ENCODE results near the gene SBF2. TPM values are rescaled to one million over a fixed set of nuclear protein-coding genes. Genes with fewer than 3 reads are reported as not detected.

The SBF2 gene
- total and polyA plus RNA-seq, 2 donors (not counting 1 experiment from before 2014, with no cell fraction given) = 5.6 to 17.7 TPM

DNA sequence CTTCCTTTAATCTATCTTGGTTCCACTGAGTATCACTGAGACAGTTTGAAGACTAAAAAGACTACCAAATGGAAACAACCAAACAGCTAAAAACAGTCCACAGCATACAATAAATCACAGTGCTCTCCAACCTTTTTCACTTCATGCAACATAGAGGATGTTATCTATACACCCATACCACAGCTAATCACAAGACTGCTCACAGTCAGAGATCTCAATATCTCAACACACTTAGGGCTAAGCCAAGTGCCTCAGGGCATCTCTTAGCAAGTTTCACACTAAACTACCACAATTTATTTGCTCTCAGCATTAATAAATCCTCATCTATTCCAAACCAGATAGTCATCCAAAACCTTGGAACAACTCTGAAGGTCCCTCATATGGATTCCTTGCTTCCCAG is 129.4 kb downstream of the SBF2 start:
- no peaks in the 10 kb centered on the region for H3K27me3 ChIP-seq (replicated peaks in 1 of 4; ENCODE audit: control extremely low read depth in 1 of 4, control insufficient read depth in 3 of 4, insufficient read depth in 4 of 4, low read length in 3 of 4)
- no peak overlapping the region for H3K27ac ChIP-seq (ENCODE audit: low read length in 2 of 2)
- H3K4me1 Mint-ChIP-seq = no peaks in the 10 kb centered on the region
- no peaks in the 10 kb centered on the region for H4K20me1 ChIP-seq (ENCODE audit: control insufficient read depth, insufficient read depth, low read length, poor library complexity, severe bottlenecking)
- H3K9me3 Mint-ChIP-seq (ENCODE audit: insufficient read depth) = no peaks in the 10 kb centered on the region
- intact Hi-C loops (cut with micrococcal nuclease) = no loop called here
- no peak overlapping the region for H2AFZ ChIP-seq (ENCODE audit: insufficient read depth, low read depth, low read length, poor library complexity, severe bottlenecking)
- H3K79me2 ChIP-seq (ENCODE audit: control insufficient read depth, insufficient read depth, low read length) = no peaks in the 10 kb centered on the region
- TF ChIP-seq EZH2 (IDR thresholded peaks at IDR 0.05; ENCODE audit: borderline replicate concordance, insufficient read depth, low read depth, low read length, poor library complexity, severe bottlenecking) = no peak
- TF ChIP-seq, protein P1, sequence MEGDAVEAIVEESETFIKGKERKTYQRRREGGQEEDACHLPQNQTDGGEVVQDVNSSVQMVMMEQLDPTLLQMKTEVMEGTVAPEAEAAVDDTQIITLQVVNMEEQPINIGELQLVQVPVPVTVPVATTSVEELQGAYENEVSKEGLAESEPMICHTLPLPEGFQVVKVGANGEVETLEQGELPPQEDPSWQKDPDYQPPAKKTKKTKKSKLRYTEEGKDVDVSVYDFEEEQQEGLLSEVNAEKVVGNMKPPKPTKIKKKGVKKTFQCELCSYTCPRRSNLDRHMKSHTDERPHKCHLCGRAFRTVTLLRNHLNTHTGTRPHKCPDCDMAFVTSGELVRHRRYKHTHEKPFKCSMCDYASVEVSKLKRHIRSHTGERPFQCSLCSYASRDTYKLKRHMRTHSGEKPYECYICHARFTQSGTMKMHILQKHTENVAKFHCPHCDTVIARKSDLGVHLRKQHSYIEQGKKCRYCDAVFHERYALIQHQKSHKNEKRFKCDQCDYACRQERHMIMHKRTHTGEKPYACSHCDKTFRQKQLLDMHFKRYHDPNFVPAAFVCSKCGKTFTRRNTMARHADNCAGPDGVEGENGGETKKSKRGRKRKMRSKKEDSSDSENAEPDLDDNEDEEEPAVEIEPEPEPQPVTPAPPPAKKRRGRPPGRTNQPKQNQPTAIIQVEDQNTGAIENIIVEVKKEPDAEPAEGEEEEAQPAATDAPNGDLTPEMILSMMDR (IDR thresholded peaks at IDR 0.05) = no peak
- H3K4me3 Mint-ChIP-seq = no peak overlapping the region
- H3K27ac Mint-ChIP-seq = no peak overlapping the region
- H3K4me2 ChIP-seq (replicated peaks; ENCODE audit: low read depth, low read length, poor library complexity, severe bottlenecking) = no peak overlapping the region
- H3K9ac ChIP-seq (ENCODE audit: low read length) = no peak overlapping the region
- no peak overlapping the region for H3K4me3 ChIP-seq (ENCODE audit: control extremely low read depth in 1 of 5, extremely low read depth in 1 of 5, insufficient read depth in 1 of 5, low read depth in 2 of 5, low read length in 4 of 5)
- no peaks in the 10 kb centered on the region for H3K4me1 ChIP-seq (ENCODE audit: control insufficient read depth in 2 of 2, insufficient read depth in 2 of 2, low read length in 2 of 2)
- H3K9me3 ChIP-seq (ENCODE audit: control extremely low read depth in 1 of 3, control insufficient read depth in 2 of 3, insufficient read depth in 1 of 3, low read length in 2 of 3) = no peaks in the 10 kb centered on the region
- H3K27me3 Mint-ChIP-seq = peaks cover 4% of the 10 kb centered on the region
- H3K36me3 ChIP-seq (replicated peaks in 1 of 2; ENCODE audit: control extremely low read depth in 1 of 2, control insufficient read depth in 1 of 2, extremely low read depth in 1 of 2, insufficient read depth in 2 of 2, low read length in 1 of 2) = no peaks in the 10 kb centered on the region
- CTCF ChIA-PET = no interaction called here
- POLR2A ChIA-PET = no interaction called here
- DNase-seq (no peak), ATAC-seq (ENCODE audit: low read depth) (no peak)

DNA sequence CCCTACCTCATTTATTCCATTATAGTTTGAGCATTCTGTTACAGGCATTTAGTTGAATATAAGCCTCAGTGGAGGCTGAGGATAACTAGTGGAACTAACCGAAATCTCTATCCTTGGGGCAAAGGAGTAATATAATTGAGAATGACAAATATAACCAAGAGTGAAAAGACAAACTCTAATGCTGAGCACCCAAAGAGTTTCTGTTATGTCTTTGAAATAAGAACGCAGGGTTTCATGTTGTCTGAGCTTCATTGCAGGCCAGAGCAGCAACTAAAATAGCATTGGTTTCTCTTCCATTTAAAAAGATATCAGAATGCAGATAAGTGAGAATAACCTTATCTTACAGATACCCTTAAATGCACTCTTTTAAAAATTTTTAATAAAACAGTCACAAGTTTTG is 131.8 kb downstream of the SBF2 start:
- H3K79me2 ChIP-seq (ENCODE audit: control insufficient read depth, insufficient read depth, low read length) = no peaks in the 10 kb centered on the region
- no peaks in the 10 kb centered on the region for H3K4me1 ChIP-seq (ENCODE audit: control insufficient read depth in 2 of 2, insufficient read depth in 2 of 2, low read length in 2 of 2)
- H3K27ac ChIP-seq (ENCODE audit: low read length in 2 of 2) = no peak overlapping the region
- no peak overlapping the region for H2AFZ ChIP-seq (ENCODE audit: insufficient read depth, low read depth, low read length, poor library complexity, severe bottlenecking)
- H3K9me3 Mint-ChIP-seq (ENCODE audit: insufficient read depth) = peaks cover 6% of the 10 kb centered on the region
- no peaks in the 10 kb centered on the region for H4K20me1 ChIP-seq (ENCODE audit: control insufficient read depth, insufficient read depth, low read length, poor library complexity, severe bottlenecking)
- WGBS (ENCODE audit: insufficient coverage) = 100% methylated on average over 2 of the region's 2 CpGs
- ChIA-PET POLR2A (no interaction called here), CTCF (no interaction called here)
- TF ChIP-seq EZH2 (IDR thresholded peaks at IDR 0.05; ENCODE audit: borderline replicate concordance, insufficient read depth, low read depth, low read length, poor library complexity, severe bottlenecking) = no peak
- TF ChIP-seq, protein P1 (IDR thresholded peaks at IDR 0.05) = no peak
- no peaks in the 10 kb centered on the region for H3K4me1 Mint-ChIP-seq
- no peak overlapping the region for H3K4me2 ChIP-seq (replicated peaks; ENCODE audit: low read depth, low read length, poor library complexity, severe bottlenecking)
- no peak overlapping the region for H3K27ac Mint-ChIP-seq
- H3K27me3 ChIP-seq (replicated peaks in 1 of 4; ENCODE audit: control extremely low read depth in 1 of 4, control insufficient read depth in 3 of 4, insufficient read depth in 4 of 4, low read length in 3 of 4) = no peaks in the 10 kb centered on the region
- H3K27me3 Mint-ChIP-seq = peaks cover 4% of the 10 kb centered on the region
- ATAC-seq (ENCODE audit: low read depth) (no peak), DNase-seq (no peak)
- no peak overlapping the region for H3K9ac ChIP-seq (ENCODE audit: low read length)
- H3K4me3 Mint-ChIP-seq = no peak overlapping the region
- no peaks in the 10 kb centered on the region for H3K36me3 ChIP-seq (replicated peaks in 1 of 2; ENCODE audit: control extremely low read depth in 1 of 2, control insufficient read depth in 1 of 2, extremely low read depth in 1 of 2, insufficient read depth in 2 of 2, low read length in 1 of 2)
- intact Hi-C loops (cut with micrococcal nuclease) = no loop called here
- H3K9me3 ChIP-seq (ENCODE audit: control extremely low read depth in 1 of 3, control insufficient read depth in 2 of 3, insufficient read depth in 1 of 3, low read length in 2 of 3) = peaks cover 0 to 4% (median 0%) of the 10 kb centered on the region in 3 donors
- no peak overlapping the region for H3K4me3 ChIP-seq (ENCODE audit: control extremely low read depth in 1 of 5, extremely low read depth in 1 of 5, insufficient read depth in 1 of 5, low read depth in 2 of 5, low read length in 4 of 5)

Measured in B cell (primary cell).